Measurements from ENCODE around the gene MYH15. TPM values are rescaled to one million over a fixed set of nuclear protein-coding genes. Genes with fewer than 3 reads are reported as not detected.

The MYH15 gene
- total and polyA plus RNA-seq, 2 of the 4 experiments (the other 2 are of a cell fraction), result 0.10 to 0.36 TPM

DNA sequence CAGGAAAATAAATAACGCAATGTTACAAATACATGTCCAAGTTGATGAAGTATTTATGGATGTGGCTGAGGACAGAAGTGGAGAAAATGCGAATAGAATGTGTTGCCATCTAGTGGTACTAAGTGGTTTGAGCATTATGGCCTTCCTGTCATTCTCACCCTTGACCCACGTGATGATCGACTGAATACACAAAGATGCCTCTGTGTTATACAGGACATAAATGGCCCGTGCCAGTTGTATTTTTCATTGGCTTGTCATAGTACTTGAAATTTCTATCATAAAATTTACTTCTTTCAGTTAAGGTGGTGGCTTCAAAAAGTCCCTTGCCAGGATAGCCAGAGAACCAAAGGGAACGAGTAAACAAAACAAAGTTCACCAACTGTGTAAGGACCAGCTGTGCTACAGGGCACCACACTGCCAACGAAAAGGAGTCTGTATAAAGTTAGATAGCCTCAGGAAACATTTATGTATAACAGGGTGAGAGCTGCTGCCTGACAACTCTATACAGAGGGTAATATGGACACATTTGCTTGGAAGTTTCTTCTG is 103.7 kb downstream of the MYH15 start:
- POLR2A ChIA-PET (ENCODE audit: unreplicated experiment), result no interaction called here
- no peak overlapping the region for H3K4me3 ChIP-seq (ENCODE audit: insufficient read depth, low read depth, low read length)
- no peaks in the 10 kb centered on the region; the same call in 1 of the 2 replicates for H3K9me1 ChIP-seq (ENCODE audit: insufficient read depth, low read length)
- no peak overlapping the region for H3K4me2 ChIP-seq (ENCODE audit: low read depth, low read length)
- H2BK15ac ChIP-seq (ENCODE audit: low read depth, low read length), result no peak overlapping the region
- H3K9ac ChIP-seq (ENCODE audit: low read depth, low read length), result no peak overlapping the region
- H3K9me3 ChIP-seq (ENCODE audit: control insufficient read depth, insufficient read depth, low read length), result no peaks in the 10 kb centered on the region
- no peak overlapping the region for H2AFZ ChIP-seq (replicated peaks; ENCODE audit: low read length, poor library complexity)
- no peak for TF ChIP-seq MAZ (IDR thresholded peaks at IDR 0.05; ENCODE audit: borderline replicate concordance, low read depth, low read length)
- TF ChIP-seq, protein P1, sequence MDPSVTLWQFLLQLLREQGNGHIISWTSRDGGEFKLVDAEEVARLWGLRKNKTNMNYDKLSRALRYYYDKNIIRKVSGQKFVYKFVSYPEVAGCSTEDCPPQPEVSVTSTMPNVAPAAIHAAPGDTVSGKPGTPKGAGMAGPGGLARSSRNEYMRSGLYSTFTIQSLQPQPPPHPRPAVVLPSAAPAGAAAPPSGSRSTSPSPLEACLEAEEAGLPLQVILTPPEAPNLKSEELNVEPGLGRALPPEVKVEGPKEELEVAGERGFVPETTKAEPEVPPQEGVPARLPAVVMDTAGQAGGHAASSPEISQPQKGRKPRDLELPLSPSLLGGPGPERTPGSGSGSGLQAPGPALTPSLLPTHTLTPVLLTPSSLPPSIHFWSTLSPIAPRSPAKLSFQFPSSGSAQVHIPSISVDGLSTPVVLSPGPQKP (IDR thresholded peaks at IDR 0.05; ENCODE audit: borderline replicate concordance, low read depth, low read length), result no peak
- peak; percentile 65 for TF ChIP-seq RAD21 (IDR thresholded peaks at IDR 0.05; ENCODE audit: low read length)
- TF ChIP-seq, protein P2, sequence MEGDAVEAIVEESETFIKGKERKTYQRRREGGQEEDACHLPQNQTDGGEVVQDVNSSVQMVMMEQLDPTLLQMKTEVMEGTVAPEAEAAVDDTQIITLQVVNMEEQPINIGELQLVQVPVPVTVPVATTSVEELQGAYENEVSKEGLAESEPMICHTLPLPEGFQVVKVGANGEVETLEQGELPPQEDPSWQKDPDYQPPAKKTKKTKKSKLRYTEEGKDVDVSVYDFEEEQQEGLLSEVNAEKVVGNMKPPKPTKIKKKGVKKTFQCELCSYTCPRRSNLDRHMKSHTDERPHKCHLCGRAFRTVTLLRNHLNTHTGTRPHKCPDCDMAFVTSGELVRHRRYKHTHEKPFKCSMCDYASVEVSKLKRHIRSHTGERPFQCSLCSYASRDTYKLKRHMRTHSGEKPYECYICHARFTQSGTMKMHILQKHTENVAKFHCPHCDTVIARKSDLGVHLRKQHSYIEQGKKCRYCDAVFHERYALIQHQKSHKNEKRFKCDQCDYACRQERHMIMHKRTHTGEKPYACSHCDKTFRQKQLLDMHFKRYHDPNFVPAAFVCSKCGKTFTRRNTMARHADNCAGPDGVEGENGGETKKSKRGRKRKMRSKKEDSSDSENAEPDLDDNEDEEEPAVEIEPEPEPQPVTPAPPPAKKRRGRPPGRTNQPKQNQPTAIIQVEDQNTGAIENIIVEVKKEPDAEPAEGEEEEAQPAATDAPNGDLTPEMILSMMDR (conservative IDR thresholded peaks at IDR 0.05; ENCODE audit: low read depth, low read length), result peak; percentile 61
- TF ChIP-seq, protein P3, sequence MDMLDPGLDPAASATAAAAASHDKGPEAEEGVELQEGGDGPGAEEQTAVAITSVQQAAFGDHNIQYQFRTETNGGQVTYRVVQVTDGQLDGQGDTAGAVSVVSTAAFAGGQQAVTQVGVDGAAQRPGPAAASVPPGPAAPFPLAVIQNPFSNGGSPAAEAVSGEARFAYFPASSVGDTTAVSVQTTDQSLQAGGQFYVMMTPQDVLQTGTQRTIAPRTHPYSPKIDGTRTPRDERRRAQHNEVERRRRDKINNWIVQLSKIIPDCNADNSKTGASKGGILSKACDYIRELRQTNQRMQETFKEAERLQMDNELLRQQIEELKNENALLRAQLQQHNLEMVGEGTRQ (IDR thresholded peaks at IDR 0.05; ENCODE audit: low read depth, low read length), result peak; percentile 76
- no peak for TF ChIP-seq MAFK (IDR thresholded peaks at IDR 0.05; ENCODE audit: low read depth, low read length)
- TF ChIP-seq CEBPB (IDR thresholded peaks at IDR 0.05; ENCODE audit: low read depth, low read length), result no peak
- no peak for TF ChIP-seq RFX5 (IDR thresholded peaks at IDR 0.05; ENCODE audit: low read depth, low read length)
- no peak for TF ChIP-seq NFE2L2 (IDR thresholded peaks at IDR 0.05; ENCODE audit: low read depth, low read length)
- peak; percentile 51 for TF ChIP-seq SMC3 (IDR thresholded peaks at IDR 0.05; ENCODE audit: low read depth, low read length)
- TF ChIP-seq FOS (IDR thresholded peaks at IDR 0.05; ENCODE audit: low read depth, low read length), result no peak
- TF ChIP-seq MXI1 (IDR thresholded peaks at IDR 0.05; ENCODE audit: borderline replicate concordance, low read depth, low read length), result no peak
- no peaks in the 10 kb centered on the region for H3K79me1 ChIP-seq (ENCODE audit: low read depth in 1 of 2, low read length in 2 of 2)
- CTCF ChIA-PET, result interaction anchor here (0.5 to 1.0 kb wide), 2 partner anchors 71 to 868 kb away, joined by 4 read pairs; no protein-coding TSS in a partner anchor
- no peak overlapping the region for H4K5ac ChIP-seq (ENCODE audit: low read depth, low read length)
- no peaks in the 10 kb centered on the region for H4K20me1 ChIP-seq (ENCODE audit: insufficient read depth, low read length)
- dilution Hi-C loops (cut with HindIII; ENCODE audit: low sequenced_read_pairs, unreplicated experiment), result no loop called here
- no peak overlapping the region for H4K8ac ChIP-seq (ENCODE audit: low read depth in 2 of 2, low read length in 2 of 2)
- no peak overlapping the region for H3K18ac ChIP-seq (ENCODE audit: low read depth, low read length)
- DNase-seq (peak; percentile 56), ATAC-seq (ENCODE audit: low read depth) (peak; percentile 85)
- no TSS peak for BruUV-seq (replicated peaks)
- no peak overlapping the region for H3K23ac ChIP-seq (ENCODE audit: low read depth, low read length)
- H3K4me1 ChIP-seq (ENCODE audit: control insufficient read depth, insufficient read depth, low read length), result no peaks in the 10 kb centered on the region
- H3K36me3 ChIP-seq (ENCODE audit: control insufficient read depth, insufficient read depth, low read length), result no peaks in the 10 kb centered on the region
- H2BK20ac ChIP-seq (ENCODE audit: low read depth, low read length), result no peak overlapping the region
- H2AK9ac ChIP-seq (replicated peaks; ENCODE audit: low read depth, low read length, poor library complexity), result no peak overlapping the region
- intact Hi-C loops (cut with micrococcal nuclease), result loop anchor here (1.0 to 10.0 kb wide), 6 partner anchors 252 to 729 kb away; no protein-coding TSS in a partner anchor
- no peak overlapping the region for H2AK5ac ChIP-seq (ENCODE audit: low read depth, low read length)
- WGBS, 2 experiments (ENCODE audit: extremely low coverage in 2 of 2, insufficient read length in 1 of 2), result no CpG with 5 or more reads among the region's 7 CpGs
- H4K91ac ChIP-seq (ENCODE audit: insufficient read depth, low read depth, low read length), result no peak overlapping the region
- no peak overlapping the region for H2BK120ac ChIP-seq (ENCODE audit: low read depth, low read length)
- H3K14ac ChIP-seq (replicated peaks; ENCODE audit: low read depth, low read length), result no peak overlapping the region
- H3K27me3 ChIP-seq (ENCODE audit: control insufficient read depth, insufficient read depth, low read length), result no peaks in the 10 kb centered on the region; the same call in 1 of the 2 replicates
- no peak overlapping the region for H3K4ac ChIP-seq (ENCODE audit: low read depth, low read length)
- no peak overlapping the region for H2BK5ac ChIP-seq (ENCODE audit: low read depth, low read length, poor library complexity, severe bottlenecking)
- H3K56ac ChIP-seq (ENCODE audit: extremely low read depth, insufficient read depth, low read length), result no peak overlapping the region
- no peak overlapping the region for H3K27ac ChIP-seq (ENCODE audit: insufficient read depth, low read length)
- in situ Hi-C loops (cut with MboI; ENCODE audit: low sequenced_read_pairs), result no loop called here

Data from IMR-90 (cell line).